Myocyte (in vitro differentiated cells): ENCODE results near the gene CLCNKA. TPM values are rescaled to one million over a fixed set of nuclear protein-coding genes. Genes with fewer than 3 reads are reported as not detected.

Experiments used
- DNase-seq: peaks from one replicate; pipeline ENCODE4 v3.0.0-alpha.2; 2012; ENCODE audit warnings: low read depth
- total RNA-seq: library from RNA; depleted of rRNA; stranded (reverse); fragments of >200 nt; gene quantifications from 2 replicates; pipeline ENCODE4 v1.2.3, GENCODE V29; 2014

CLCNKA gene
- total RNA-seq, 1 donor from 2014 or later = 0.05 TPM

DNA sequence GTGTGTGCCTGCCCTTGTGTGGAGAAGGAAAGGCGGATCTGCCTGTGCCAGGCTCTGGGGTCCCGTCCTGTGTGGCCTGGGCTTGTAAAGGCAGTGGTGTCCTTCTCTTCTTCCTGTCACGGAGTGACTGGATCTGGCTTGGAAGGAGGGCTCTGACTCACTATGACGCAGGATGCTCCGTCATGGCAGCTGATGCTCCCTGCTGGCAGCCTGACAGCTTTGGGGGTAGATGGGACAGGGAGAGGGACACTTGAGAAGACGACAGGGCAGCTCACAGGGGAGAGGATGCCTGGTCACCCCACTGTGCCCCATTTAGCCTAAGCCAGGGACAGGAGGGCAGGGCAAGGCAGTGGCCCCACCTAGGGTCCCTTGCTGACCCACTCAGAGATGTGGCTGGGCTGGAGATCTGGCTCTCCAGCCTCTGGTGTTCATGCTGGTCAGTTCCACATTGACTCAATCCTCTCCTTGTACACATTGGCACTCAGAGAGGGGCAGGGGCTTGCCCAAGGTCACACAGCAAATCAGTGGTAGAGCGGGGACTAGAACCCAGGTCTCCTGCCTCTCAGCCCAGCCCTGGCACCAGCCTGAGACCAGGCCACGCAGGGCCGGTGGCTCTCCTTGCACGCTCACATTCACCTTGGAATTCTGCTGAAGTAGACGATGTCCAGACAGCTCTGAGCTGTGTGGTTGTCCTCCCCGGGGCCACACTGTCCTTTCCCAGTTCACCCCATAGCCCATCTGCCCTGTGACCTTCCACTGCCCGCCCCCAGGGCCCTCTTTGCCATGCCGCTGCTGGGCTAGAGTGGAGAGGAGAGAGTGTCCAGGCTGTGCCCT is 54.4 kb downstream of the CLCNKA start:
- DNase-seq = peak; percentile 97

DNA sequence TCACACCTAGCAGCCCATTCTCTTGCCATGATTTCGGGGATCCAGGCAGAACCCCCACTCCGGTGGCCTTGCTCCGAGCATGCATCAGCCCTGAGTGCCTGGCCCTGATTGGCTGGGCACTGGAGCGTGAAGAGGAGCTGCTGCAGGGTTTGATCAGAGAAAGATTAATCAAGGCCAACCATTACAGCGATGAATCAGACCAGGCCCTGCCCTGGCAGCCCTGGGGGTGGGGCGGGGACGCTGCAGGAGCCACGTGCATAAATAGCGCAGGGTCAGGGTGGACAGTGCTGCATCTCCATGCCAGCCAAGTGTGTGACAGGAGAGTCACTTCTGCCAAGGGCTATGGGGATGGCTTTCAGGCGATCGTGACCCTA is 55.0 kb downstream of the CLCNKA start:
- DNase-seq = peak; percentile 53

DNA sequence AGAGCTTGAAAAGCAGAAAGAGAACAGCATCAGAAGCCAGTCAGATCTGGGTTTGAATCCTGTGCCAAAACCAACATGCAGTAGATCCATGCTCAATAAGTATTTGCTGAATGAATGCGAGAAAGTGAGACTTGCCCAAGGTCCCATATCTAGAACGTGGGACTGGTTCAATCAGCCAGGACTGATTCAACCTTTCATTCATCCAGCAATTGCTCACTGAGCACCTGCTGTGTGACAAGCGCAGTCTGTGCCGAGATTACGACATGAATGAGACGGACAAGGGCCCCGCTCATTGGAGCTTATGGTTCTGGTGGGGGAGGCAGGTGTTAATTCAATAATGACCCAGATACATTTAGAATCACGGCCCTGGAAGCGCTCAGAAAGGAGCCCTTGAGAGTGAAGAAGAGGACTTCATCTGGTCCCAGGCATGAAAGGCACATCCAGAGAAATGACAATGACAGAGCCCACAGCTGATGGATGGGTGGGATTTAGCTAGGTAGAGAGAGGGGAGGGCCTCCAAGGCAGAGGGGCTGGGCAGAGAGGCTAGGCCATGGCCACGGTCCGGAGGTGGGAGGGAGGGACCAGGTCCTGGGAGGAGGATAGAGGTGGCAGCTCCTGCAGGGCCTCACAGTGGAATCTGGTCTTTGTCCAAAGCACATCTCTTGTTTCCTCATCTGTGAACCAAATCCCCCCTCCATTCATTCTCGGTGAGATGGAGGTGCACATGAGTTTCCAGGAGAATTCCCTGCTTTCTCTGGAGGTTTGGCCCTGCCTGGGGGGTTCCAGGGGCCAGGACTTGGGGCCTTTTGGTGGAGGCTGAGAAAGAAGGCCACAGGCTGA is 55.8 kb downstream of the CLCNKA start:
- DNase-seq = no peak

DNA sequence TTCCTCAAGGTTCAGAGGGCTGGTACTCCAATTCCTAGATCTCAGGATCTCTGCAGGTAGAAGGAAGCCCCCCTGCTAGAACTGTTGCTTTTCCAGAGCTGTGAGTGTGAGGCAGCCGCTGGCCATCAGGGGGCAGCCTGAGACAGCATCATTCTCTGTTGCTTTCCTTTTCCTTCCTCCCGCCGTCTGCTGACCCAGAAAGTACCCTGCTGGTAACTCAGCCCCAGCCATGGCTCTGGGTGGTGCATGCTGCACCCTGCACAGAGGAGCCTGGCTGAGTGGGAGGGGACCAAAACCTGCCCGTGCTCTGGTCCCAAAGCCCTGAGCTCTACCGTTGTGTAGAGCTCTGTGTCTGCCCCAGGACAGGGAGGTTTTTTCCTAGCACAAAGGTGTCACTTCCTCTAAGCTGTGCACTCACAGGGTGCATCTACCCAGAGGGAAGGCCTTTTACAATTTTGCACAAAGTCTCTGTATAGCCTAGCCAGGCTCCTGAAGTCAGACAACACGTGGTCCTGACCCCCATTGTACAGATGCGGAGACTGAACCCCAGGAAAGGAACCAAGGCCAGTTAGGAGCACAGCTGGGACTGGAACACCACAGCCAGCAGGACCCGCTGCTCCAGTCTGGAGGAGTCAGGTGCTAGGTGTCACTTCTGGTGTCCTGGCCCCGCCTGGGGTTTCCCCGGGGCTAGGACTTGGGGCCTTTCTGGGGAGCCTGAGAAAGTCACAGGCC is 57.3 kb downstream of the CLCNKA start:
- DNase-seq = peak; percentile 72

DNA sequence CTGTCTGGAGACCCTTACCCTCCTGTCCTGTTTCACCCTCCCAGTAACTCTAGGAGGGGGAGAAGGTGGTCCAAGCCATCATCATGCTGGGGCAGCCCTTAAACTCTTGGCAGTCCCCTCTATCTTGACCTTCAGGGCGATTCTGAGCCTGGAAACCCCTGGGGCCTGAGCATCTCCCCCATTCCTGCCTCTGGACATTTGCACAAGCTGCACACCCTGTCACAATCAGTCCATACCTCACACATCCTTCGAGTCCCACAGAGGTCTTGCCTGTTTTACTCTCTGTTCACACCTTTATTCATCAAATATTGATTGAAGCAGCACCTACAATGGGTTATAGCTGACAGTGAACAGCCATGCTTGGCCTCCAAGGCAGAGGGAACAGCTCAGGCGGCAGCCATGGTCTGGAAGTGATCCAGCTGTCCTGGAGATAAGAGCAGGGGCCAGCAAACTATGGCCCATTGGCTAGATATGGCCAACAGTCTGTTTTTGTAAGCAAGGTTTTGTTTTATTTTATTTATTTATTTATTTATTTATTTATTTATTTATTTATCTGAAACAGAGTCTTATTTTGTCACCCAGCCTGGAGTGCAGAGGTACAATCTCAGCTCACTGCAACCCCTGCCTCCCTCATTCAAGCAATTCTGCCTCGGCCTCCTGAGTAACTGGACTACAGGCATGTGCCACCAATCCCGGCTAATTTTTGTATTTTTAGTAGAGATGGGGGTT is 58.8 kb downstream of the CLCNKA start:
- DNase-seq = no peak

DNA sequence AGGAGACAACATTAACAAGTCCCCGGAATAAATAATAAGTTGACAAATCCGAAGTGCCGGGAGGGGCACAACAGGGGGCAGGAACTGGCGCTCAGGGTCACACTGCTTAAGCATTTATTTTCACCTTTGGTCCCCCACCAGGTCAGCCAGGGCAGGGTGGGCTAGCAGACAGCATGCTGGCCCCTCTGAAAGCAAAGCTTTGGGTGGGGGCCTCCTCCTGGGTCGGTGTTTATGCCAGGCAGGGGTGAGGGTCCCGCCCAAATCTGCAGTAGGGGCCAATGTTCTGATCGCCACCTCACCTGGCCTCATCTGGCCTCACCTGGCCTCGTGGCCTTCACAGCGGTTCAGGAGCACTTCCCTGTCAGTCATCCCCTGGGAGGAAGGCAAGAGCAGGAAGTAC is 59.8 kb downstream of the CLCNKA start:
- DNase-seq = no peak

DNA sequence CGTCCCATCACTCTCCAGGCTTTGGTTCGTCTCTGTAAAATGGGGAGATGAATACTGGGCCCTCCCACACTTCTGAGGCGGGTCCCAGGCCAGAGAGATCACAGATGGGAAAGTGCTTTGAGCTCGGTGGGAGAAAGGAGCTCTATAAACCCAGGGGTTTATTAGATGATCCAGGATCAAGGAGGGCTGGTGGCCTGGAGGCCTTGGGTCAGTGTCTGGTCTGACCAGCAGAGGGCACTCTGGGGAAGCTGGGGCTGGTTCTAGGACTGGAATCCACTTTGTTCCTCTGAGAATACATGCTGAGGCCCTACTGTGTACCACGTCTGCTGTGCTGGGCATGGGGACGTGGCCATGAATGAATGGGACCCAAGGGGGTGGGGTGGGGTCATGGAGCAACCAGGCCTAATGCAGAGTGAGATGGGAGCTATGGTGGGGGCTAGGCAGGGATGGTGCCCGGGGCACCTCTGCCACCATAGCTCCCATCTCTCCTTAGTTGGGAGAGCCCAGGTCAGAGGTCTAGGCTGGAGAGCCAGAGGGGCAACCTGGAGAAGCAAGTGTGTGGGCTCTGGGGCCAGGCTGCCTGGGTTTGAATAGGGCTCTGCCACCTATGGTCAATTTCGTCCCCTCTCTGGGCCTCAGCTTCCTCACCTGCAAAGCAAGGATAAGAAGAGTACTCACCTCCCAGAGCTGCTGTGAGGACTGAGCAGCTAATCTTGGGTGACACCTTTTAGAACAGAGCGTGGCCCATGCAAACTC is 60.6 kb downstream of the CLCNKA start:
- peak; percentile 71 for DNase-seq

DNA sequence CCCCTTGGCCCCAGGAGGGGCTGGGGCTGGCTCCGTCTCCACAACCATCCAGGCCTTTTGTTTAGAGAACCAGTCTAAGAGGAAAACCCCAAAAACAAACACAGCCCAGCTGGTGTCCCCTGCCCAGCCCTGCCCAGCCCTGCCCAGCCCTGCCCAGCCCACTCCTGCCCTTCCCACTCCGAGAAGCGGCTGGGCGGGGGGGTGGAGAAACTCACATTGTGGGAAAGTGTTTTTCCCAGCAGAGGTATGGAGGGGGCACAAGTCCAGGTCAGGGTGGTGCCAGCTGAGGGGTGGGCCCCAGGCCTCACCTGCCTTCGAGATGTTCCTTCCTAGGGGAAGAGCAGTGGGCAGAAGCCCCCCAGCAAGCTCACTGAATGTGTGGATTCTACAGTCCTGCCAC is 61.6 kb downstream of the CLCNKA start:
- no peak for DNase-seq

Other genes starting within 250 kb of the CLCNKA start
- 1.5 and 1.6 TPM in 2 replicates for gene UQCRHL, start 214.4 kb upstream of the CLCNKA start, total RNA-seq
- 7.6 and 14.4 TPM in 2 replicates for gene SPEN, start 174.3 kb upstream of the CLCNKA start, total RNA-seq
- gene ZBTB17, start 45.9 kb upstream of the CLCNKA start, total RNA-seq = 32.9 and 47.1 TPM in 2 replicates
- gene SRARP, start 17.8 kb upstream of the CLCNKA start, total RNA-seq = not detected in 2 replicates
- 38.7 and 94.0 TPM in 2 replicates for gene HSPB7, start 4.0 kb upstream of the CLCNKA start, total RNA-seq
- gene CLCNKB, start 21.7 kb downstream of the CLCNKA start, total RNA-seq = not detected in 2 replicates
- gene FAM131C, start 51.6 kb downstream of the CLCNKA start, total RNA-seq = not detected in 2 replicates
- gene EPHA2, start 134.0 kb downstream of the CLCNKA start, total RNA-seq = 18.1 and 25.2 TPM in 2 replicates
- 0.31 and 0.67 TPM in 2 replicates for gene ARHGEF19, start 190.6 kb downstream of the CLCNKA start, total RNA-seq
- 11.3 and 16.3 TPM in 2 replicates for gene CPLANE2, start 215.1 kb downstream of the CLCNKA start, total RNA-seq